GM12875 (cell line): ENCODE measurements around the gene ANO4.
A peak's percentile ranks its signal among the peaks of the same experiment; 100 is the strongest.
"Not testable (repeated sequence)": the region's sequence is repeated elsewhere in the genome, so short reads cannot be mapped to it uniquely, and the experiment has no call there.

ENCODE experiments used
- H3K4me3 ChIP-seq: one replicate; pipeline ENCODE4 v1.5.1; 2011; ENCODE audit warnings: low read depth, low read length, control low read depth
- CTCF ChIP-seq: IDR thresholded peaks from 2 replicates; pipeline ENCODE4 v1.5.1; 2011; ENCODE audit warnings: low read depth, mild to moderate bottlenecking, control low read depth, inconsistent platforms, low read length, moderate library complexity, borderline replicate concordance; ENCODE audit not compliant: insufficient read depth

Gene ANO4

GRCh38 chr12:100913872-100914592 is 119.5 kb downstream of the ANO4 start:
- TF ChIP-seq CTCF = no peak
- no peak overlapping the region for H3K4me3 ChIP-seq

- no peak overlapping the region for H3K4me3 ChIP-seq
- no peak for TF ChIP-seq CTCF
Observed at GRCh38 chr12:100919116-100919515, 124.5 kb downstream of the ANO4 start.

GRCh38 chr12:100920493-100920892 is 125.9 kb downstream of the ANO4 start:
- no peak for TF ChIP-seq CTCF
- no peak overlapping the region for H3K4me3 ChIP-seq

GRCh38 chr12:100926669-100927248 is 132.2 kb downstream of the ANO4 start:
- H3K4me3 ChIP-seq = no peak overlapping the region
- peak; percentile 8; the same call in 1 of the 2 replicates for TF ChIP-seq CTCF

- no peak overlapping the region for H3K4me3 ChIP-seq
- TF ChIP-seq CTCF = no peak
Observed at GRCh38 chr12:100927826-100928225, 133.2 kb downstream of the ANO4 start.

- no peak overlapping the region for H3K4me3 ChIP-seq
- TF ChIP-seq CTCF = no peak
Observed at GRCh38 chr12:100932571-100932970, 138.0 kb downstream of the ANO4 start.

GRCh38 chr12:100933531-100933930 is 139.0 kb downstream of the ANO4 start:
- not testable (repeated sequence) for H3K4me3 ChIP-seq
